Measurements from ENCODE around the gene LIMA1.

- TF ChIP-seq CTCF (conservative IDR thresholded peaks at IDR 0.05; ENCODE audit: low read length) (no peak), EZH2phosphoT487 (IDR thresholded peaks at IDR 0.05; ENCODE audit: borderline replicate concordance, low read depth, low read length) (no peak)
Measured at GRCh38 chr12:50268482-50268881, 14.8 kb downstream of the LIMA1 start.
